K562 (cell line): ENCODE results near the gene NACA. TPM values are rescaled to one million over a fixed set of nuclear protein-coding genes. Genes with fewer than 3 reads are reported as not detected.

Experiments used
- GABPB1 ChIP-seq: sonication (generic); formaldehyde crosslinking; IDR thresholded peaks from 2 replicates; pipeline ENCODE4 v1.8.0; 2022; ENCODE audit warnings: mild to moderate bottlenecking, missing genetic modification reagents
- RREB1 ChIP-seq: fragments of 250-450 bp; sonication (Bioruptor Pico); IDR thresholded peaks from 2 replicates; pipeline ENCODE4 v1.4.0; 2020
- ZKSCAN8 ChIP-seq: fragments of 200-800 bp; sonication (Bioruptor generic); IDR thresholded peaks from 2 replicates; pipeline ENCODE4 v1.6.1; 2016; ENCODE audit warnings: missing genetic modification characterization, missing compliant biosample characterization
- ZSCAN32 ChIP-seq: fragments of 450-650 bp; formaldehyde crosslinking; IDR thresholded peaks from 2 replicates; pipeline ENCODE4 v1.4.0; 2020; ENCODE audit warnings: mild to moderate bottlenecking, moderate library complexity
- polyA plus RNA-seq, 8 experiments: library from polyadenylated mRNA; depleted of rRNA in 4 of 8; stranded (reverse) in 5 of 8; unstranded in 3 of 8; fragments of >200 nt; fragmentation: Nextera tagmentation in 2 of 8; fragmentation: Illumina TruSeq in 1 of 8; extraction: Ambion mirVana in 2 of 8; extraction: Trizol in 1 of 8; gene quantifications; 2 replicates each; pipeline versions ENCODE4 v1.2.1 to v1.2.3, GENCODE V29; 2011 to 2014; ENCODE audit warnings: inconsistent platforms in 1 of 8, missing spikeins in 1 of 8
- total RNA-seq, 7 experiments: library from RNA; depleted of rRNA in 6 of 7; stranded (reverse); fragments of >200 nt in 6 of 7; fragmentation: Illumina TruSeq in 2 of 7; extraction: Trizol in 2 of 7; gene quantifications; 2 replicates each; pipeline versions ENCODE4 v1.2.1 to v1.2.3, GENCODE V29; 2011 to 2021; ENCODE audit warnings: low replicate concordance in 1 of 7

Gene NACA
- total and polyA plus RNA-seq, 9 of the 15 experiments (the other 6 are each of a cell fraction or from before 2014, with no cell fraction given) = 1,030 to 2,416 (median 1,645) TPM

- no peak for TF ChIP-seq RREB1 (CRISPR knock-in tag)
- no peak for TF ChIP-seq ZKSCAN8 (CRISPR knock-in tag)
- no peak for TF ChIP-seq GABPB1 (CRISPR knock-in tag)
- TF ChIP-seq ZSCAN32 (CRISPR knock-in tag) = no peak
- TF ChIP-seq, all 486 proteins: peak for 0
These were observed 42.8 kb downstream of the NACA start (continued) for GRCh38 chr12:56682323-56682722.
